Measurements from ENCODE around the gene CREB3L2.

- TF ChIP-seq CTCF (IDR thresholded peaks at IDR 0.05) = no peak
- TF ChIP-seq POLR2AphosphoS5 (IDR thresholded peaks at IDR 0.05) = no peak
- TF ChIP-seq POLR2A (IDR thresholded peaks at IDR 0.05) = no peak
- no peak for TF ChIP-seq EP300 (IDR thresholded peaks at IDR 0.05)
Measured at GRCh38 chr7:138021889-138022288, 20.0 kb upstream of the CREB3L2 start.

All from suprapubic skin (tissue), 4 donors.